WTC11 (cell line): ENCODE data around the gene FKBP5.

Source experiments
- ATF3 ChIP-seq: sonication (generic); formaldehyde crosslinking; conservative IDR thresholded peaks from 2 replicates; pipeline ENCODE4 v1.8.1; 2022; ENCODE audit warnings: mild to moderate bottlenecking, missing genetic modification reagents
- CTCF ChIP-seq: fragments of 200-600 bp; IDR thresholded peaks from 2 replicates; pipeline ENCODE4 v1.8.0; 2022; ENCODE audit warnings: antibody characterized with exemption
- SMAD4 ChIP-seq: sonication (generic); formaldehyde crosslinking; IDR thresholded peaks from 2 replicates; pipeline ENCODE4 v1.8.0; 2022; ENCODE audit warnings: mild to moderate bottlenecking, missing genetic modification reagents

GRCh38 chr6:35594503-35595186 is 94.1 kb downstream of the FKBP5 start:
- TF ChIP-seq CTCF (no peak), ATF3 (CRISPR knock-in tag) (no peak), SMAD4 (CRISPR knock-in tag) (no peak)
